NCI-H2171 treated with DMSO at 0.1 percent for 48 hours (cell line): ENCODE measurements around the gene TAF7L.
"Not testable (repeated sequence)": the region's sequence is repeated elsewhere in the genome, so short reads cannot be mapped to it uniquely, and the experiment has no call there.

ENCODE experiments used
- DNase-seq: peaks from one replicate; lab custom pipeline; 2025; lab: John Stamatoyannopoulos, UW

The TAF7L gene, protein sequence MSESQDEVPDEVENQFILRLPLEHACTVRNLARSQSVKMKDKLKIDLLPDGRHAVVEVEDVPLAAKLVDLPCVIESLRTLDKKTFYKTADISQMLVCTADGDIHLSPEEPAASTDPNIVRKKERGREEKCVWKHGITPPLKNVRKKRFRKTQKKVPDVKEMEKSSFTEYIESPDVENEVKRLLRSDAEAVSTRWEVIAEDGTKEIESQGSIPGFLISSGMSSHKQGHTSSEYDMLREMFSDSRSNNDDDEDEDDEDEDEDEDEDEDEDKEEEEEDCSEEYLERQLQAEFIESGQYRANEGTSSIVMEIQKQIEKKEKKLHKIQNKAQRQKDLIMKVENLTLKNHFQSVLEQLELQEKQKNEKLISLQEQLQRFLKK

DNA sequence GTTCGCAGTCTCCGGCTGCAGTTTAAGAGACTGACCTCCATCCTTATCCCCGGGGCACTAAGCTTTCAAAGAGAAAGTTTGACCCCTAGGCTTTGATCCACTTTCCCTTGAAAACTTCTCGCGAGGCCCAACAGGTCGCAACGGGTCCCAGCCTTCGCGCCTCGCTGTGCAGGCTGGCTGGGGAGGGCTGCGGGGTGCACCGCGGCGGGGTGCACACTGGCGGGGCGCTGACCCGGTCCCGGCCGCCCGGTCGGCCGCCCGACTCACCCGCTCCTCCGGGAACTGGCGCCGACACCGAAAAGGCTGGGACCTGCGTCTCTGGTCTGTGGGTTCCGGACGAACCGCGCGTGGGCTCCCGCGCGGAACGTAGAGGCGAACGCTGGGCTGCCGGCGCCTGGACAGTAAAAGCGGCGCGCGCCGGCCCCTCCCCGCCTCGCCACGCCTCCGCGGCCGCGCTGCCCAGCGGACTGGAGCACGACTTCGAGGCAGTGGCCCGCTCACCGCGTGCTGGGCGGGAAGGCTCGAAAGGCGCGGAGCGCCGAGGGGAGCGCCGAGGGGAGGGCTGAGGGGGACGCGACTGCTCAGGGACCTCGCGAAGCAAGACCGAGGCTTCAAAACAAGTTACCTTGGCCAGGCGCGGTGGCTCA lies at the start of gene TAF7L:
TSS of gene TAF7L (minus strand) at position 378 of the 647 bp plus-strand sequence. CDS start 3,791 bp downstream, outside the sequence.
- no peak for DNase-seq

- DNase-seq = no peak
These were observed 46.7 kb upstream of the TAF7L start for GRCh38 chrX:101337776-101338271.

DNA sequence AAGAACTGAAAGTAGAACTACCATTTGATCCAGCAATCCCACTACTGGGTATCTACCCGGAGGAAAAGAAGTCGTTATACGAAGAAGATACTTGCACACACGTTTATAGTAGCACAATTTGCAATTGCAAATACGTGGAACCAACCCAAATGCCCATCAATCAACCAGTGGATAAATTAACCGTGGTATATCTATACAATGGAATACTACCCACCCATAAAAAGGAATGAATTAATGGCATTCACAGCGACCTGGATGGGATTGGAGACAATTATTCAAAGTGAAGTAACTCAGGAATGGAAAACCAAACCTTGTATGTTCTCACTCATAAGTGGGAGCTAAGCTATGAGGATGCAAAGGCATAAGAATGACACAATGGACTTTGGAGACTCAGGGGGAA lies 43.2 kb upstream of the TAF7L start:
- not testable (repeated sequence) for DNase-seq

DNA sequence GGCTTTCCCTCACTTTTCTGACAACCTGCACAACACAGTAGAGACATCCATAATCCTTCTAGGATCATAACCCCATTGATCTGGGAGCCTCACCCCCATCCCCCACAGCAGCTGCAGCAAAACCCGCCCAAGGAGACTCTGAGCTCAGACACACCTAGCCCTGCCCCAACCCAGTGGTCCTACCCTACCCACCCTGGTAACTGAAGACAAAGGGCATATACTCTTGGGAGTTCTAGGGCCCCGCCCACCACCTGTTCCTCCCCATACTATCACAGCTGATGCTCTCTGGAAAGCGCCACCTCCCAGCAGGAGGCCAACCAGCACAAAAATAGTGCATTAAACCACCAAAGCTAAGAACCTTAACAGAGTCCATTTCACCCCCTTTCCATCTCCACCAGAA lies 35.5 kb upstream of the TAF7L start:
- peak; percentile 84 for DNase-seq

- no peak for DNase-seq
These were observed 12.7 kb upstream of the TAF7L start for GRCh38 chrX:101303790-101304189.

DNA sequence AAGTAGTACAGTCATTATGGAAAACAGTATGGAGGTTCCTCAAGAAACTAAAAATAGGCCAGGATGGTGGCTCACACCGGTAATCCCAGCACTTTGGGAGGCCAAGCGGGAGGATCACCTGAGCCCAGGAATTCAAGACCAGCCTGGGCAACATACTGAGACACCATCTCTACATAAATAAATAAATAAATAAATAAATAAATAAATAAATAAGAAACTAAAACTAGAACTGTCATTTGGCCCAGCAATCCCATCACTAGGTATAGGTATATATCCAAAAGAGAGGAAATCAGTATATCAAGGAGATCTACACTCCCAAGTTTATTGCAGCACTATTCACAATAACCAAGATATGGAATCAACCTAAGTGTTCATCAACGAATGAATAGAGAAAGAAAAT lies 4.5 kb upstream of the TAF7L start:
- not testable (repeated sequence) for DNase-seq

- DNase-seq = peak; percentile 43
These were observed 3.7 kb downstream of the TAF7L start for GRCh38 chrX:101287402-101287801.

- no peak for DNase-seq
These were observed 14.9 kb downstream of the TAF7L start for GRCh38 chrX:101276238-101276637.

DNA sequence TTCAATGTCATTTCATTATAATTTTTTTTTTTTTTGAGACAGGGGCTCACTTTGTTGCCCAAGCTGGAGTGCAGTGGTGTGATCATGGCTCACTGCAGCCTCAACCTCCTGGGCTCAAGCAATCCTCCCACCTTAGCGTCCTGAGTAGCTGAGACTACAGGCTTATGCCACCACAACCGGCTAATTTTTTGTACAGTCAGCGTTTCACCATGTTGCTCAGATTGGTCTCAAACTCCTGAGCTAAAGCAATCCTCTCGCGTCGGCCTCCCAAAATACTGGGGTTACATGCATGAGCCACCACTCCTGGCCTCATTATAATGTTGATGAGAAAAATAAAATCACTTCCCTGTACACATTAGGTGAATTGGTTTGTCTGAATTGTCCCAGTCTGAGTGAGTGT lies 16.9 kb downstream of the TAF7L start:
- no peak for DNase-seq

DNA sequence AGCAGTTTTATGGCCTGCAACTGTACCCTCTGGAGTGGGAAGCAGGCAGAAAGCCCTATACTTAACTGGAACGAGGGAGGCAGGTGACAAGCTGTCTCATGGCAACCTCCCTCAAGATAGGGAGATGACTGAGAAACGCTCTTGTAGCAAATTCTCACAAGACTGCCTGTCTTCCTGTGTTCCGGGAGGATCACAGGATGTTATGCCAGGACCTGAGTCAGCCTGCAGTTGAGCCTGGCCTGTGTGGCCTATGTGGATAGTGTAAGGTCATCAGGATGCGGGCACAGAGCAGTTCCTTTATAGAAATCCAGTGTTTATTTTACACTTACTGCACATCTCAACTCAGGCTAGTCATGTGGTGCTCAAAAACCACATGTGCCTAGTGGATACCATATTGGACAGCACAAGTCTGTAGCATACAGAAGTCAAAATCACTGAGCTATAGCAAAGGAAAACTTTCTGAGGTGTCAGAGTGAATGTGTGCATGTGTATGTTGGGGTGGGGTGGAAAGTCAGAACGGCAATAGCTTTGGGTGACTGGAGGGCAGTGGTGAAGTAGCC lies 25.2 kb downstream of the TAF7L start:
- no peak for DNase-seq

DNA sequence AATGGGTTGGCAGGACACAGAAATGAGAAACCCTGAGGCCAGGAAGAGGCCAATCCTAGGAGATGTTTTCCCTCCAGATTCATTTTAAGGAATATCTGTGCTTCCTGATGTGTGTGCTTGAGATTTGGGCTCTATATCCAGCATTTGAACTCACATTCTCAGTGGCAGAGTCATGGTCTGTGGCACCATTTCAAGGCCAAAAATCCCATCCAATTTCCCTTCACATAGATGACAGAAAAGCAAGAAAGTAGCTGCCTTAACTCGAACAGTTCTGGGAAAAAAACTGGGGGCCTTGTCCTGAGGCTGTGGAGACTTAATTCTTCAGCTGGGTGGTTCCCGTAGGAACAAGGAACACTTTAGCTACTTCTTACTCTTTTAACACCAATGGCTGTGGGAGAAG lies 27.4 kb downstream of the TAF7L start:
- DNase-seq = no peak

DNA sequence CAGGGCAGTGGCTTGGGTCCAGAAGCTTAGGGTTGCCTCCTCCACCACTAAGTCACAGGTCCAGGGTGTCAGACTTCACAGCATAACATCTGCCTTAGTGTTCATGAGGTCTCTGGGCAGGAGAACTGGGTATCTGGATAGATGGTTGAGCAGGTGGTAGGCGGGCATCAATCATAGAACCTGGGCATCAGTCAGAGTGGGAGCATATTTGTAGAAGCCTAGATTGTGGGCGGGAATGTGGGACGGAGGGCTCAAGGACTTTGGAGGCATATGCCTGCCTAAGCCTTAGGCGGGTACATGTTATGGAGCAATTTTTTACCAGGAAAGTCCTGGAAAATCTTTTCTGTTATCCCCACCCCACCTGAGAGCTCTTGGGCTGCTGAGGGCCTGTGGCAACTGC lies 28.5 kb downstream of the TAF7L start:
- no peak for DNase-seq

- DNase-seq = no peak
These were observed 30.7 kb downstream of the TAF7L start for GRCh38 chrX:101260435-101260834.

GRCh38 chrX:101258259-101258581 lies 32.9 kb downstream of the TAF7L start:
- DNase-seq = no peak

DNA sequence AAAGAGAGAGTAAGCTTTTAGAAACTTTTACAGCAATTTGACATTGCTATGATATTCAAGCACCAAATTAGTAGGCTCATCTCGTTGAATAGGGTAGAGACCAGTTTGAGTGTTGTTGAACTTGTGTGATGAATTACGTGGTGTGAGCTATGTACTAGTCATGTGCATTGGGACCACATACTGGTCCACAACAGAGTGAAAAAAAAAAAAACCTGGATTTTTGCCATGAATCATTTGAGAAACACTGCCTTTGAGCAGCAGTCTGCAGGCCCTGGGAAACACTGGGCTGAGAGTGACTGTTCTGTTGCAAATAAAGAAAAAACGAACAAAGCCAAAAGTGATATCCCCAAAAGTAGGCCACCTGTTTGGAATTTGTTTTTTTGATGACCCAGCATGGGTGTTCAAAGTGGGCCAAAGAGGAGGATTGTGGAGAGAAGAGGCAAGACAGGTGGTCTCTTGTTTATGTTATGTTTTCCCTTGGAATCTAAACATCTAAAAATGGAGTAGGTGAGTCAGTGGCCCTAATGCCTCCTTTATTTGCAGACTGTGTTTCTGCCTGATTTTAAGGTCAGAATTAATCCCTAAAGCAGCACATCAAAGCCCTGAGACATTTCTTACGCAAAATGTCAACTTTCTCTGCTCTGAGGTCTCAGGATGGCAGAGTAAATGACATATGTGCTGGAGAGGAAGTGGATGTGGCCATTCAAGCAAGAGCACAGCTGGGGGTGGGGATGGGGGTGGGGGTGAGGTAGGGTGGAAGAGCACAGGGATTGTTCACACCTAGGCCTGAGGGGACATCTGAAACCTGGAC lies 33.5 kb downstream of the TAF7L start:
- DNase-seq = no peak

DNA sequence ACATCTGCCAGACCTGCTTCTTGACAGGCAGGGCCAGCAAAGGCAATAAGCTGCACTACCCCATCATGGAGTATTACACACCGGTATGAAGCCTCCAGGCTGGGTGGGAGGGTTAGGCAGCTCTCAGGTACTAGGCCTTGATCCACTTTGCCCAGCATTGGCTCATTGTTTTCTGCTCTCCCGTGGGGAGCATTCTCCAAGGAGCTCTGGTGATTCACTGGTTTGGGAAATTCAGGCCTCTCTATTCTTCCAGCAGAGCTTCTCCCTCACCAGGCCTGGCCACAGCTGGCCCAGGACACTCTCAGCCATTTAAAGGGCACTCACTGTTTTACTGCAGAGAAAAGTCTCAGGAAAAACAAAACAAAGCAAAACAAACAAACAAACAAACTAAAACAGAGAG lies 38.5 kb downstream of the TAF7L start:
- no peak for DNase-seq

- no peak for DNase-seq
These were observed 49.6 kb downstream of the TAF7L start for GRCh38 chrX:101241531-101241930.

DNA sequence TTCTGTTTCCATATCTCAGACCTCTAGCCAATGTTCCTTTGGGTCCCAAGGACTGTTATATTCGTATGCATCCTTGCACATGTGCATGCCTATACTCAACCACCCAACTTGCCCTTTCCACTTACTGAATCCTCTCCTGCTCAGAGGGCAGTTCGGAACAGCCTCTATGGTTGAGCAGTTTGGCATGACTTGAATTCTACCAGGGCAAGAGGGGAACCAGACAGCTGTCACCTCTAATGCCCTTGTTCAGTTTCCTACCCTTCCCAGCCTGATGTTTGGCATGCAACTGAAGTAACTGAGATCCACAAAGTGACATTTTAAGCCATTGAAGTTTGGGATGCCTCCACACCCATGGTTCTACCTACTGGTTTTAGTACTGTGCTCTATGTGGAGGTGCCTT lies 54.1 kb downstream of the TAF7L start:
- DNase-seq = no peak

GRCh38 chrX:101232316-101232715 lies 58.8 kb downstream of the TAF7L start:
- no peak for DNase-seq

GRCh38 chrX:101231080-101231479 lies 60.1 kb downstream of the TAF7L start:
- no peak for DNase-seq

DNA sequence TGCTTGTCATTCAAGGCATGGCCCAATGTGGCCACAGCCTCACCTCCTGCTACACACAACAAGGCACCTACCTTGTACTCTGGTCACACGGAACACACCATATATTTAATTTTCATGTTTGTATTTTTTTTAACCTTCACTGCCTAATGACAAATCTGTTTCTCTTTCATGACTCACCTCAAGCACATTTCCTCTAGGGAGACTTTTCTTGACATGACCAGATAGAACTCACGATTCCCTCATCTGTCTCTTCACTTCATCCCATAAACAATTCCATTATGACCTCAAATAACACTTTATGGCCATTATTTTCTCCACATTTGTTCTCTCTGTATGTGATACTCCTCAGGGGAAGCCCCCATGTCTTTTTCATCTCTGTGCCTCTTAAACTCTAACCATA lies 60.5 kb downstream of the TAF7L start:
- no peak for DNase-seq

- no peak for DNase-seq
These were observed 62.0 kb downstream of the TAF7L start for GRCh38 chrX:101229170-101229569.
